HG03521 (cell line): ENCODE data around the gene SRP54.
"Not testable (repeated sequence)": the region's sequence is repeated elsewhere in the genome, so short reads cannot be mapped to it uniquely, and the experiment has no call there.

Experiments used
- ATAC-seq: cut with Tn5 transposase; IDR thresholded peaks from one replicate; pipeline ENCODE4 v1.9.1; 2021; ENCODE audit warnings: mild to moderate bottlenecking, moderate library complexity; ENCODE audit not compliant: unreplicated experiment

Gene SRP54

GRCh38 chr14:35046048-35046750 lies 63.4 kb downstream of the SRP54 start, which contains the start of gene FAM177A1:
Gene FAM177A1, plus strand, starts transcription at chr14:35046272. Its CDS starts 192 bp downstream, at chr14:35046464.
- peak; percentile 95 for ATAC-seq

- peak; percentile 14 for ATAC-seq
Measured at GRCh38 chr14:35046751-35047536, 64.2 kb downstream of the SRP54 start.

- no peak for ATAC-seq
Measured at GRCh38 chr14:35047976-35048513, 65.3 kb downstream of the SRP54 start.

- ATAC-seq: no peak
Measured at GRCh38 chr14:35050652-35051051, 67.9 kb downstream of the SRP54 start.

GRCh38 chr14:35051796-35052195 lies 69.0 kb downstream of the SRP54 start:
- no peak for ATAC-seq

GRCh38 chr14:35052637-35053036 lies 69.8 kb downstream of the SRP54 start:
- ATAC-seq: no peak

- ATAC-seq: not testable (repeated sequence)
Measured at GRCh38 chr14:35061113-35061791, 78.5 kb downstream of the SRP54 start.

GRCh38 chr14:35065731-35066130 lies 82.9 kb downstream of the SRP54 start:
- ATAC-seq: not testable (repeated sequence)

GRCh38 chr14:35068238-35069012 lies 85.6 kb downstream of the SRP54 start:
- no peak for ATAC-seq

GRCh38 chr14:35072226-35072625 lies 89.4 kb downstream of the SRP54 start:
- ATAC-seq: no peak

- ATAC-seq: no peak
Measured at GRCh38 chr14:35073486-35073885, 90.7 kb downstream of the SRP54 start.

GRCh38 chr14:35078082-35078481 lies 95.3 kb downstream of the SRP54 start:
- no peak for ATAC-seq
